ENCODE data around the gene SUSD3.
A peak's percentile ranks its signal among the peaks of the same experiment; 100 is the strongest.

The SUSD3 gene

DNA sequence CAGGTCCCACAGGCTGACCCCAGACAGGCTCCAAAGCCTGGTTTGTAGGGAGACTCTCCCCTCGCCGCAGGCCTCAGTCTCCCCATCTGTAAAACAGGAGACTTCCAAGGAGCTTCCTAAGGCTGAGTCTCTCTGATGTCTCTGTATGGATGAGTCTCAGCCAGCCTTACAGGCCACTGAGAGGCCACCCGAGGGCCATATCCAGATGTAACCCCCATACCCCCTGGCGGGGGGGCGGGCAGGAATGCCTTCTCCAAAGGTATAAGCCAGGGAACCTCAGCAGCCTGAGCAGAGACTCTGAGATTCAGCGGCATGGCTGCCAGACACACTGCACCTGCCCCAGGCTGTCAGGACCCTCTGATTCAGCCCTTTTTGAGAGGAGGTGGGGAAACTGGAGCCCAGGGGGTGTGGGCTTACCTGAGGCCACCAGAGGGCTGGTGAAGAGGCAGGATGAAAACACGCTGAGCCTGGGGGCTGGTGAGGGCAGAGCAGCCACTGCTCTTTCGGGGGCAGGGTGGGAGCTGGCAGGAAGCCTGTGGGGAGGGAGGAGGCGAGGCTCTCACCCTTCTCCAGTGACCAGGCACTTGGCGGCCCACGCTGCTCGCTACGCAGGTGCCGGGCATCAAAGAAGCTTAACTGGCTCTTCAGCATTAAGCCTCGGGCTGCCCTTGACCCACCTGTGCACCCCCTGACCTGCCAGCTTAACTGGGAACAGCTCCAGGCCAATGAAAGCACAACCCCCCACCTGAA is 5.5 kb upstream of the SUSD3 start:
- no peak for DNase-seq (ENCODE audit: low read depth in 2 of 2)

DNA sequence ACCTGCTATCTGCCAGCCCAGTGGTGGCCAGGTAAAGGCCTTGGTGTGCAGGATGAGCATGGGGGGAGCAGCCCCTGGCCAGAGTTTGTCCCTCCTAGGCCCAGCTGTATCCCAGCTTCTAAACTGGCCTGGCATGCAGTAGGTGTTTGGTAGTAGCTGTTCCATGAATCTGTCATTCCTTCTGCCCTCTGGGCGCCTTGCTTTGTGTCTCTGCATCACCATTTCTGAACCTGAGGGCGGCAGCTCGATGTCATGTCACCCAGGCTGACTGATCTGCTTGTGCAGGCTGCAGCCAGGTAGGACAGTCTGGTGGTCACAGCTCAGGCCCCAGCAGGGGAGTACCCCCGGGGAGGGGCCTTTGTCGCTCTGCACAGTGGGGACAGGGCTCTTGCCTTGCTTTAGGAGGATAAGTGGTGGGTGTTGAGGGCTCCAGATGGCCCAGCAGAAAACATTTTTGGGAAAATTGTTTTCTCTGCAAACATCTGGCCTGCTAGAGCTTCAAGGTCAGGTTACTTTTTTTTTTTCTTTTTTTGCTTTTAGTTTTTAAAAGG is 4.6 kb upstream of the SUSD3 start:
- DNase-seq (ENCODE audit: low read depth in 2 of 2): no peak

DNA sequence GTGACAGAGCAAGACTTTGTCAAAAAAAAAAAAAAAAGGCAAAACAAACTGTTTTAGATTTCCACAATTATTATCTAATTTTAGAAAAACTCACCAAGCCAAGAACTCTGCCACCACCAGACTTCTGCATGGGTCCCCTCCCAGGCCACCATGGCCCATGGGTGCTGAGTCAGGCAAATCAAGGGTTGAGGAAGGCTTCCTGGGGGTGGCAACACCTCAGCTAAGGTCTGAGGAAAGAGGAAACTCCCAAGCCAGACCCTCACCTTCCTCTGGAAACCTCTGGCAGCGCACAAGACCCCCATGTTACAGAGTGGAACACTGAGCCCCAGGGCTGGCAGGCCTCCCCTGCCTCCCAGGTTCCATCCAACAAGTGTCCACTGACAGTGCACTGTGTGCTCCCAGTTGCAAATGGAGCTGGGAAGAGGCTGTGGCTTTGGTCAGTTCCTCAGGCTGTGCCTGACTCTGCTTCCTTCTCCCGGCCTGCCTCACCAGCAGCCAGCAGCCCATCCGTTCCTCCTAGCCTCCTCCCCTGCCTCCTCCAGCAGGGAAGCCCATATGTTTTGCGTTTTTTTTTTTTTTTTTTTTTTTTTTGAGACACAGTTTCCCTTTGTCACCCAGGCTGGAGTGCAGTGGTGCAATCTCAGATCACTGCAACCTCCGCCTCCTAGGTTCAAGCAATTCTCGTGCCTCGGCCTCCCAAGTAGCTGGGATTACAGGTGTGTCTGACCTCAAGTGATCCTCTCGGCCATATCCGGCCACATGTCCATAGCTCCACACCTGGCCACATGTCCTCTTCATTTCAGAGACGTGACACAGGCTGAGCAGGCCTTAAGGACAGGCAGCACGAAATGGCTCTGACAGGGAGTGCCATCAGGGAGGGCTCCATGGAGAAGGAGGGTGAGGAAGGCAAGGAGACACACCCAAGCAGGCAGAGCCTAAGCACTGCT is 3.5 kb upstream of the SUSD3 start:
- no peak for DNase-seq (ENCODE audit: low read depth in 2 of 2)

DNA sequence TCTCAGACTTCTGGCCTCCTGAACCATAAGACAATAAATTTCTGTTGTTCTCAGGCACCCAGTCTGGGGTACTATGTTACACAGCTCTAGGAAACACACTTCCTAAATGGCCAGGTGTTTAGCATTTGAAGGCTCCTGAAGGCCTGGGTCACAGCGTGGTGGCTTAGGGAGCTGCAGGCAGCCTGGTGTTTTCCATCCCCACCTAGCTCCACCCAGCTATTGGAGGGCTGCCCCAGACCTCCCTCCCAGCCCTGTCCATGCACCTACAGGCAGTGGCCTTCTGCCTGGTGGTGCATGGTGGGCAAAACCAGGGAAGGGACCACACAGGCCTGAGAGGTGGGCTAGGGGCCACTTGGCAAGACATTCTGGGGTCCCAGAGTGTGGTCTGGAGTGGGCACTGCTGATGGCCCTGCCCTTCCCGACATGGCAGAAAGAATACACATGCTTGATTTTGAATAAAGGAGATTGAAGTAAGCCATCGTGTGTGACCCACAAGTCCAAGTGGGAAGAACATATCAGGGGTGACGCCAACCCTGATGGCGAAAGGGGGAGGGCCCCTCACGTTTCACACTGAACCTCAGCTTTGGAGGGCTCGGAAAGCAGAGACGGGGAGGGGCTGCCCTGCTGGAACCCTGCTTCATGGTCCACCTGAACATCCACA is 1.3 kb upstream of the SUSD3 start:
- no peak for DNase-seq (ENCODE audit: low read depth in 2 of 2)

DNA sequence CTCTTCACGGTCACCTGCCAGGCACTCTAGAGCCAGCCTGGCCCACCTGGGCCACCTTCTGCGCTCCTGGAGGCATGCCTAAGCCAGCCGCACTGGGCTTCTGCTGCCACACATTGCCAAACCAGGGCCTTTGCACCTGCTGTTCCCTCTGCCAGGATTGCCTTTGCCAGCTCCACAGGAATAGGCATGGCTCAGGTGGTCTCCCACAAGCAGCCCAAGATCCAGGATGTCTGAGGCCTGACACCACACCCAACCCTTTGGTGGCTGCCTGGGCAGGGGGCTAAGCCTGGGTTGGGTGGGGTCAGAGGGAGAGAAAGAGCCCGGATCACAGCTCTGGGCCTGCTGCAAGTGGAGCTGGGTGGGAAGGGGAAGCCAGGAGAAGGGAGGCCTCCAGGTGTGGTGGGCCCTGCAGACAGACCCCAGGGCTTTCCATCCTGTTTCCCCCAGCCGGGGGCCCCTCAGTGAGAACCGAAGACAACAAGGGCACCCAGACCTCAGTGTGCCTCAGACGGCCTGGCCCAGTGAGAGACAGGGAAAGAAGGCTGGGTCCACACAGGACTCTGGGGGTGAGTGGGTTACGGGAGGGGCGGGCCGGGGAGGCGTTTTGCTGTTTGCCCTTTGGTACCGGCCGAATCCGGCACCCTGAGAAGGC is 672 bp upstream of the SUSD3 start:
- no peak for DNase-seq (ENCODE audit: low read depth in 2 of 2)

DNA sequence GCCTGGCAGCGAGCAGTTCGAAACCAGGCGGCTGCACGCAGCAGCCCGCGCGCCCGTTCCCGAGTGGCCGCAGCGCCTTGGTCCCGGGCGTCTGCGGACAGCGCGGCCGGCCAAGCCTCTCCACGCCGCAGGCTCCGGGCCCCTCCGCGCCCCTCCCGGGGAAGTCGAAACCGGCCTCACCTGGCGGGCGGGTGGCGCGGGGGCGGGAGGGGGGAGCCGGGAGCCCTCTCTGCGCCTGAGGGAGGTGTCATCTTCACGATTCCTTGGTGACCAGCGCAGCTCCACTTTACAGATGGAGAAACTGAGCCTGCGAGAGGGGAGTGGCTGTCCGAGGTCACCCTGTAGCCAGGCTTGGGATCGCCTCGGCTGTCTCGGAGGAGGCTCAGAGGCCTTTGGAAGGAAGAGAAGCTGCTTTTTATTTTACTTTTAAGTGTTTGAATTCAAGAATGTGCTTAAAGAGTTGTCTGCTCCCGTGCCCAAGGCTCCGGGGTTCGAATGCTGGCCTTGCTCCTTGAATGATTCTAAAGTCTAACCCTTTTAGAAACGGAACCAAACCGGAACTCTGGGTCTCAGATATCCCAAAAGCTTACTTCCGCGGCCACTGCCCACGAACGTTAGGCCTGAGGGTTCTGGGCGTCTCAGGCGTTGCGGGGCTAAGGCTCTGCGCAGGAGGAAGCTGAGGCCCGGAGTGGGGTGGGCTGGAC is 662 bp downstream of the SUSD3 start:
- no peak for DNase-seq (ENCODE audit: low read depth in 2 of 2)

DNA sequence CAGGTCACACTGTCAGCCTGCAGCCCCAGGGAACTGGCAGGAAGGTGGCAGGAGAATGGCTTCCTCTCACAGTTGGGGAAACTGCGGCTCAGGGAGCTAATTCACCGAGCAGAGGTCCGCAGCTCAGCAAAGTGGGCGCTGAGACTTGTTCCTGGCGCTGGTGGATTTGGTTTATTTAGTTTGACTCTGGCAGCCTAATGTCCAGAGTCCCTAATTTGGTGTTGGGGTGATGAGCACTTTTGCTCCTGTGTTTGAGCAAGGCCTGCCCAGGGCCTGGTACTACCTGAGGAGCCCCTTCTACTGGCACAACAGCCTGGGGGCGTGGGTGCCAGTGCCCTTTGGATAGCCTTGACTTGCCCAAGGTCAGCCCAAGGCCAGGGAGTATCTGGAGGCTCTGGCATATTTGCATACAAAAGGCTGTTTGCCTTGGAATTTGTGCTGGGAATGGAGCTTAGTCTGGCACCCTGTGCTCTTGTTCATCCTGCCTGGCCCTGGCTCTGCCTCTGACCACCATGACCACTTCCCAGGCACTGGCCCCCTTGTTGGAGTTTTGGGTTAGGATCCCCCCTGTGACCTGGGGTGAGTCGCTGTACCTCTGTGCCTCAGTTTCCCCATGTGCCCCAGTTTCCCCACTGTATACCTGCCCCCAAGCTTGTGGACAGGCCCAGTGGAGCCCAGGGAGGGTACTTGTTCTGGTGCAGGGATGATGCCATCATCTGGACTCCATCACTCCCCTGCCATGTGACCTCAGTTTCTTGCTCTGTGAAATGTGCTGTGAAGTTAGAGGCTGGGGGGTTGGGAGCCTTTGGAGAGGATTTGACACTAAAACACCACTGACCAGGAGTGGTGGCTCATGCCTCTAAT is 1.4 kb downstream of the SUSD3 start:
- DNase-seq (ENCODE audit: low read depth in 2 of 2): no peak

DNA sequence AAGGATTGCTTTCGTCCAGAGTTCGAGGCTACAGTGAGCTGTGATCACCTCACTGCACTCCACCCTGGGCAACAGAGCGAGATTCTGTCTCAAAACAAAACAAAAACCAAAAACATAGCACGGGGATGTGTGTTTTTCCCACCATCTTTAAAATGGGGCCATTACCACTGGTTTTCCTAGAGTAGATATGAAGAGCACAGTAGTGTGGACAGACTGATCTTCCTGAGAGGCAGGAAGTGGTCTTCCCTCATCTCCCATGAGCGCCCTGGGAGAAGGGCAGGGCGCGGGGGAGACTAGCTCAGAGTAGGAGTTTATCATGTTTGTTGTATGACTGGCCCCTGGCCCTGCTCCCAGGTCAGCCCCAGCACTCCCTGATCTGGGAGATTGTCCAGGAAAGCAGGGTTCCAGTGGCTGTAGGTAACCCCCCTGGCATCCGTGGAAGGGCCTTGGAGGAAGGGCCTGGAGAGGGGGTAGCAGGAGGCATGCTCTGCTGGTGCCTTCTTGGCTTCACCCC is 2.3 kb downstream of the SUSD3 start:
- DNase-seq (ENCODE audit: low read depth in 2 of 2): no peak

DNA sequence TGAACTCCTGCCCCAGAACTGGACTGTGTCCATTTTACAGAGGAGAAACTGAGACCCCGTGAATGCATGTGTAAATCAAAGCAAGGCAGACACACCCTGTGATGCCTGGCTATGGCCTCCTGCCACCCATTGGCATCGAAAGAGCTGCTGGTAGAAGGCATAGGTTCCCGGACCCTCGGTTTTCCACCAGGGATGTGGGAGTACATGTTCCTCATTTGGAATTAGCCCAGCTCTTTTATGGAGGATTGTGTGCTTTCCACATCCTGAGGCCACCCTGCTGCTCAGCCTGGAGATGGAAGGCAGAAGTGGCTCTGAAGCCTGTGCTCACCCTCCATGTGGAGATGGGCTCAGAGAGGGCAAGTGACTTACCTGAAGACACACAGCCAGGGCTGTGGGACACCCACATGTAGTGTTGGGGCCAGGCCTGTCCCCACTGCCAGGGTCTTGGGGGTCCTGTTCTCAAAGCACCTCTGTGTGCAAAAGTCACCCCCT is 2.8 kb downstream of the SUSD3 start:
- DNase-seq (ENCODE audit: low read depth in 2 of 2): no peak

DNA sequence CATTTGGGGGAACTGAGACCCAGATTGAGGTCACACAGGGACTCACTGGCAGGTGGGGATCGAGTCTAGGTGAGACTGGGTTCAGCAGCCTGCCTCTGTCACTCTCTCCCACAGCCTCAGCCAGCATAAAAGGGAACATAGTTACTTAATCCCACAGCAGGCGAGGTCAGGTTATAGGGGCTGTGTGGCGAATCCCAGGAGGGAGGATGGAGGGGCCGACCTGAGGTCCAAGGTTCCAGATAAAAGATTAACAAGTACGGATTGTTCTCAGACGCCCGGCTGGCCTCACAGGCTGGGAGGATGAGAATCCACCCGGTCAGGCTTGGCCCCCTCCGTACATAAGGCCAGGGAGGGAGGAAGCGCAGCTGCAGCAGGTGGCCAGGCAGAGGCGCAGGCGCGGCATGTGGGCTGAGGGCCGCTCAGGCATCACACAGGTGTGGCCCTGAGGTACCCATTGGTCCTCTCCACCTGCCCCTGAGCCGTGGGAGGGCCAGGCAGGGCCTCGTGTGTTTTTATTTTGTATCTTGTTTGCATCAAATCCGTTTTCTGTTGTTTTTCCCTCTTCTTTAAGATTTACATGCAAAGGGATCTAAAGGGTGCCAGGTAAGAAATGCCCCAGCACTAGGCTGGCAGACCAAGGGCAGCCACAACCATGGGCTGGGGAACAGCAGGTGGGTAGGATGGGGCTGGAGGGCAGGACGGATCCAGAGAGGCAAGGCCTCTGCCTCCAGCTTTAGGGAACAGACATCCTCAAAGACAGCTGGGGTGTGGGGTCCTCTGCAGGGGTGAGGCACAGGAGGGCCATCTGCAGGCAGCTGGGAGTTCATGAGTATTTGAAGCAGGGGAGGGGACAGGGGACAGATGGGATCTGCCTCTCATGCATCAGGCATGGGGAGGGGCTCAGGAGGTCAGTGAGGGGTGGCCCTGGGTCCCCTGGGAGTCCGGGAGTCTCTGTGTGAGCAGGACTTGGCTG is 3.6 kb downstream of the SUSD3 start:
- no peak for DNase-seq (ENCODE audit: low read depth in 2 of 2)

DNA sequence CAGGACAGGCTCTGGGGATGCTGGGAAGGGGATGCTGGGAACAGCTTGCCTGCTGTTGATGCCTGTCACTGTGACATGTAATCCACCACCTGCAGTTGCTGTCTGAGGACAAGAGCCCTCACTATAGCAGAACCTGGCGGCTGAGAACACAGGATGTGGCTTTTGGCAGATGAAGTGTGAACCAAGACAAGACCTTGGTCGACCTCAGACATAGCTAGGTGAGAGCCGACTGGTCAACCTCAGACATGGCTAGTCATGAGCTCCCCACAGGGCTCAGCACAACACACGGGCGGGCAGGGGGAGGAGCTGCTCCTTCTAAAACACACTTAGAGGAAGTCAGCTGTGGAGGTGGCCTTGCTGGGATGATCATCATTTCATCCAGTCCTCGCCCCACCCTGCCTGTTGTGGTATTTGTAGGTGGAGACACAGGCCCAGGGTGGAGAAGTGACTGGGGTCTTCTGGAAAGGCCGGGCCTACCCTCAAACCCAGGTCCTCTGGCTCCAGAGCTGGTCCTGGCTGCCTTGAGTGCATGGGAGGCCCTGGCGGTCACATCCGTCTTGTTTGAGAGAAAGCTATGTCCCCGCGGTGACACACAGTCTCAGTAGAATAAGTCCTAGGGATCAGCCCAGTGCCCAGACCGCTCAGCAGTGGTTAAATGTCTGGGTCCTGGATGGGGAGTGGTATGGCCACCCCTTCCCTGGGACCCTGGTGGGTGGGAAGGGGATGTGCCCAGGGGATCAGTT is 6.1 kb downstream of the SUSD3 start:
- peak; percentile 71 to 77 for DNase-seq (ENCODE audit: low read depth in 2 of 2)

DNA sequence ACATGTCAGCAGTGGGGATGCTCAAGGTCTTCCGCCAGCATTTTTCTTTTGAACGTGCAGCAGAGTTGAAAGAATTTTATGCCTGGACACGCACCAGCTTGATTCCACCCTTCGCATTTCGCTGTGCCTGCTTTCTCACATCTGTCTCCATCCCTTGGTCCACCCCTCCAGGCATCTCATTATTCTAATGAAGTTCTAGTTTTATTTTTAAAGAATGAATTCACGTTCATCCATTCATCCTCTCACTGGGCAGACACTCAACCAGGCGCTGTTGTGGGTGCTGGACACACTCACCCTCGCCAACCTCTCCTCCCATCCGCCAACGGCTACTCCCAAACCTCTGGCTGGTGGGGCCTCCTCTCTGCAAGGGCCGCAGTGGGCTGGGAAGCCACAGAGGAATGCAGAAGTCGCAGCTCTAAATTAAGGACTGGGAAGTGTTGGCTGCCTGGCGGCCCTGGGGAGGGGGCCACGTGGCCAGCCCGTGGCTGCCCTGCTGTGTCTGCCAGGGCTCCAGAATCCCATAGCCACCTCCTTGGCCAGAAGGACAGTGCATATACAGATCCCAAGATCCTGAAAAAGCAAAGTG is 6.7 kb downstream of the SUSD3 start:
- DNase-seq (ENCODE audit: low read depth in 2 of 2): no peak

DNA sequence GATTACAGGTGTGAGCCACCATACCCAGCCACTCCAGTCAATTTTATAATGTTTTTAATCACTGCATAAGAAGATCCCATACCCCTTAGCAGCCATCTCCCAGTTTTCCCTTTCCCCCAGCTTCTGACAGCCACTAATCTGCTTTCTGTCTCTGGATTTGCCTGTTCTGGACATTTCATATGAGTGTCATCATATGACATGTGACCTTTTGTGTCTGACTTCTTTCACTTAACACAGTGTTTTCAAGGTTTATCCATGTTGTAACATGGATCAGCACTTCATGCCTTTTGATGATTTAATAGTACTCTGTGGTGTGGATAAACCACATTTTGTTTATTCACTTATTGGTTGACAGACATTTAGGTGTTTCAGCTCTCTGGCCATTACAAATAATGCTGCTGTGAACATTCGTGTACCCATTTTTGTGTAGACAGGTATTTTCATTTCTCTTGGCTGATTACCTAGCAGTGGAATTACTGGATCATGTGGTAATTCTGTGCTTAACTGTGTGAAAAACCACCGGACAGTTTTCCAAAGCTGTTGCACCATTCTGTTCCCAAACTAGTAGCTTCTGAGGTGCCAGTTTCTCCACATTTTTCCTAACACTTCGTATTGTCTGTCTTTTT is 8.6 kb downstream of the SUSD3 start:
- no peak for DNase-seq (ENCODE audit: low read depth in 2 of 2)

DNA sequence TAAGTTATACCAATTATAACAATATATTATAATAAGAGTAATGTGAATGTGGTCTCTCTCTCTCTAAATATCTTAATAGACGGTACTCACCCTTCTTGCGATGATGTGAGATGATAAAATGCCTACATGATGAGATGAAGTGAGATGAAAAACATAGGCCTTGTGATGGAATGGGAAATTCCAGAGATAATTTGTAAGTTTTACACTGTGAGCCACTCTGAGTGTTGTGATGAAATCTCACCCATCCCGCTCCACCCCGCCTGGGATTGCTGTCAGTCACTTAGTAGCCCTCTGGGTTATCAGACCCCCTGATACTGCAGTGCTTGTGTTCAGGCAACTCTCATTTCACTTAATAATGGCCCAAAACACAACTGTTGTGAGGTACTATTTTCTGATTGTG is 10.5 kb downstream of the SUSD3 start:
- DNase-seq (ENCODE audit: low read depth in 2 of 2): no peak

DNA sequence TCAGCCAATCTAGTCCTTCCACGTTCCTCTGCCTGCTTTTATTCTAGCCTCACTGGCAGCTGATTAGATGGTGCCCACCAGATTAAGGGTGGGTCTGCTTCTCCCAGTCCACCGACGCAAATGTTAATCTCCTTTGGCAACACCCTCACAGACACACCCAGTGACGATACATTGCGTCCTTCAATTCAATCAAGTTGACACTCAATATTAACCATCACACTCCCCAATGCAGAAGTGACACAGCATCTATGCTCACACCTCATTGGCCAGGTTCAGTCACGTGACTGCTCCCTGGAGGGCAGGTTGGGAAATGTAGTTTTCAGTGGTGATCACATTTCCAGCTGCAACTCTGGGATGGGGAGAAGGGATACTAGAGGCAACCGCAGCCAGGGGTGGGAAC is 13.0 kb downstream of the SUSD3 start:
- no peak for DNase-seq (ENCODE audit: low read depth in 2 of 2)

DNA sequence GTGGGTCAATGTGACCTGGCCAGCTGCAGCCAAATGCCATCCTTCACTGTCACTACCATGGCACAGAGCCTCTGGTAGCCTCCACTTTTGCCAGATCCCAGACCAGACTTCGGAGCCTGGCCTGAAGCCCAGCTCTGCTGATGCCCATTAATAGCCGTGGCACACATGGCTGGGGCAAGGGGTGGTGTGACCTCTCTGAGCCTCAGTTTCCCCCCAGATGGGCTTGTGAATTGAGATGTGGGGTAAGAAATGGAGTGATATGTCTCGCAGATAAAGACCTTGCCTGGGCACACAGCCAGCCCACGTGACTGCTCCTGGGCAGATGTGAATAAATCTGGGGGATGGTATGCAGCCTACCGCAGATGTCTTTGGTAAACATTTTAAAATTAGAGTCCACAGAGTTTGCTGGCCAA is 13.9 kb downstream of the SUSD3 start:
- no peak for DNase-seq (ENCODE audit: low read depth in 2 of 2)

All from activated CD8-positive, alpha-beta memory T cell treated with anti-CD3 and anti-CD28 coated beads for 4 hours (primary cell).